ENCODE data around the gene EPYC.

EPYC gene

GRCh38 chr12:90969851-90970250 is 34.9 kb downstream of the EPYC start:
- no peak for TF ChIP-seq FOXP2 (optimal IDR thresholded peaks at IDR 0.05; ENCODE audit: borderline replicate concordance, extremely low read depth, extremely low read length, insufficient read depth)
- no peak for TF ChIP-seq POLR2AphosphoS5 (IDR thresholded peaks at IDR 0.05; ENCODE audit: low read depth, low read length)
- no peak for TF ChIP-seq TAF1 (IDR thresholded peaks at IDR 0.05; ENCODE audit: borderline replicate concordance, insufficient read depth, low read length)
- TF ChIP-seq REST (IDR thresholded peaks at IDR 0.05; ENCODE audit: insufficient read depth in 1 of 2, low read depth in 2 of 2, low read length in 2 of 2), result no peak
- no peak for TF ChIP-seq SIN3A (IDR thresholded peaks at IDR 0.05; ENCODE audit: borderline replicate concordance, insufficient read depth, low read length)

- no peak for TF ChIP-seq SIN3A (IDR thresholded peaks at IDR 0.05; ENCODE audit: borderline replicate concordance, insufficient read depth, low read length)
- TF ChIP-seq POLR2AphosphoS5 (IDR thresholded peaks at IDR 0.05; ENCODE audit: low read depth, low read length), result no peak
- no peak for TF ChIP-seq REST (IDR thresholded peaks at IDR 0.05; ENCODE audit: insufficient read depth in 1 of 2, low read depth in 2 of 2, low read length in 2 of 2)
- TF ChIP-seq TAF1 (IDR thresholded peaks at IDR 0.05; ENCODE audit: borderline replicate concordance, insufficient read depth, low read length), result no peak
- no peak for TF ChIP-seq FOXP2 (optimal IDR thresholded peaks at IDR 0.05; ENCODE audit: borderline replicate concordance, extremely low read depth, extremely low read length, insufficient read depth)
Observed at GRCh38 chr12:90969346-90969745, 35.4 kb downstream of the EPYC start.

GRCh38 chr12:90965204-90965603 is 39.6 kb downstream of the EPYC start:
- no peak for TF ChIP-seq FOXP2 (optimal IDR thresholded peaks at IDR 0.05; ENCODE audit: borderline replicate concordance, extremely low read depth, extremely low read length, insufficient read depth)
- no peak for TF ChIP-seq REST (IDR thresholded peaks at IDR 0.05; ENCODE audit: insufficient read depth in 1 of 2, low read depth in 2 of 2, low read length in 2 of 2)
- TF ChIP-seq POLR2AphosphoS5 (IDR thresholded peaks at IDR 0.05; ENCODE audit: low read depth, low read length), result no peak
- TF ChIP-seq TAF1 (IDR thresholded peaks at IDR 0.05; ENCODE audit: borderline replicate concordance, insufficient read depth, low read length), result no peak
- no peak for TF ChIP-seq SIN3A (IDR thresholded peaks at IDR 0.05; ENCODE audit: borderline replicate concordance, insufficient read depth, low read length)

- TF ChIP-seq POLR2AphosphoS5 (IDR thresholded peaks at IDR 0.05; ENCODE audit: low read depth, low read length) (no peak), REST (IDR thresholded peaks at IDR 0.05; ENCODE audit: insufficient read depth in 1 of 2, low read depth in 2 of 2, low read length in 2 of 2) (no peak), FOXP2 (optimal IDR thresholded peaks at IDR 0.05; ENCODE audit: borderline replicate concordance, extremely low read depth, extremely low read length, insufficient read depth) (no peak), SIN3A (IDR thresholded peaks at IDR 0.05; ENCODE audit: borderline replicate concordance, insufficient read depth, low read length) (no peak), TAF1 (IDR thresholded peaks at IDR 0.05; ENCODE audit: borderline replicate concordance, insufficient read depth, low read length) (no peak)
Observed at GRCh38 chr12:90964616-90965015, 40.2 kb downstream of the EPYC start.

GRCh38 chr12:90963946-90964345 is 40.8 kb downstream of the EPYC start:
- TF ChIP-seq POLR2AphosphoS5 (IDR thresholded peaks at IDR 0.05; ENCODE audit: low read depth, low read length), result no peak
- TF ChIP-seq SIN3A (IDR thresholded peaks at IDR 0.05; ENCODE audit: borderline replicate concordance, insufficient read depth, low read length), result no peak
- no peak for TF ChIP-seq FOXP2 (optimal IDR thresholded peaks at IDR 0.05; ENCODE audit: borderline replicate concordance, extremely low read depth, extremely low read length, insufficient read depth)

Measured in PFSK-1 (cell line).